Stimulated activated CD8-positive, alpha-beta memory T cell treated with anti-CD3 and anti-CD28 coated beads, Interleukin-7, amount 100 ng/mL, for 4 hours (primary cell): Measurements from ENCODE around the gene LIMA1.
"Not testable (repeated sequence)": the region's sequence is repeated elsewhere in the genome, so short reads cannot be mapped to it uniquely, and the experiment has no call there.

ENCODE experiments used
- DNase-seq, 2 donors: peaks; one replicate each; pipeline ENCODE4 v3.0.0-alpha.2; 2020; ENCODE audit warnings: low read depth in 2 of 2

The LIMA1 gene

GRCh38 chr12:50283229-50283923 lies at the start of gene LIMA1:
Gene LIMA1 (minus strand): TSS chr12:50283520. CDS start chr12:50248751, 34,769 bp downstream.
- peak; percentile 79 to 89 for DNase-seq

GRCh38 chr12:50331745-50332144 lies 48.4 kb upstream of the LIMA1 start:
- DNase-seq = no peak

GRCh38 chr12:50328664-50329063 lies 45.3 kb upstream of the LIMA1 start:
- DNase-seq = not testable (repeated sequence)

- DNase-seq = no peak
Observed at GRCh38 chr12:50326590-50327284, 43.4 kb upstream of the LIMA1 start.

GRCh38 chr12:50325890-50326391 lies 42.6 kb upstream of the LIMA1 start:
- no peak for DNase-seq

- DNase-seq = not testable (repeated sequence)
Observed at GRCh38 chr12:50324770-50325169, 41.5 kb upstream of the LIMA1 start.

- not testable (repeated sequence) for DNase-seq
Observed at GRCh38 chr12:50324077-50324476, 40.8 kb upstream of the LIMA1 start.

- no peak for DNase-seq
Observed at GRCh38 chr12:50322206-50322605, 38.9 kb upstream of the LIMA1 start.

- no peak for DNase-seq
Observed at GRCh38 chr12:50317203-50317602, 33.9 kb upstream of the LIMA1 start.

GRCh38 chr12:50315803-50316202 lies 32.5 kb upstream of the LIMA1 start:
- DNase-seq = no peak

GRCh38 chr12:50314636-50315312 lies 31.5 kb upstream of the LIMA1 start:
- no peak for DNase-seq

- not testable (repeated sequence) for DNase-seq
Observed at GRCh38 chr12:50313971-50314370, 30.7 kb upstream of the LIMA1 start.

- no peak for DNase-seq
Observed at GRCh38 chr12:50313256-50313931, 30.1 kb upstream of the LIMA1 start.

GRCh38 chr12:50311858-50312609 lies 28.7 kb upstream of the LIMA1 start:
- DNase-seq = not testable (repeated sequence)

- no peak for DNase-seq
Observed at GRCh38 chr12:50309950-50310349, 26.6 kb upstream of the LIMA1 start.

- no peak for DNase-seq
Observed at GRCh38 chr12:50302686-50303085, 19.4 kb upstream of the LIMA1 start.

GRCh38 chr12:50297996-50298395 lies 14.7 kb upstream of the LIMA1 start:
- no peak for DNase-seq

GRCh38 chr12:50297027-50297426 lies 13.7 kb upstream of the LIMA1 start:
- no peak for DNase-seq

GRCh38 chr12:50296554-50296953 lies 13.2 kb upstream of the LIMA1 start:
- no peak for DNase-seq

- DNase-seq = no peak
Observed at GRCh38 chr12:50291377-50291776, 8.1 kb upstream of the LIMA1 start.

- DNase-seq = not testable (repeated sequence)
Observed at GRCh38 chr12:50290692-50291091, 7.4 kb upstream of the LIMA1 start.
